Upper lobe of right lung (tissue), 1 donor: ENCODE data around the gene NRAS. TPM values are rescaled to one million over a fixed set of nuclear protein-coding genes. Genes with fewer than 3 reads are reported as not detected.

Source experiments
- ATAC-seq: fragments of 200-7000 bp; cut with Tn5 transposase; one replicate; pipeline ENCODE4 v1.9.1; 2020; ENCODE audit warnings: mild to moderate bottlenecking, moderate library complexity
- DNase-seq: peaks from one replicate; pipeline ENCODE4 v3.0.0-alpha.2; 2020
- H3K27ac ChIP-seq: fragments of 200-600 bp; one replicate; pipeline ENCODE4 v1.8.0; 2022
- H3K27me3 ChIP-seq: fragments of 200-600 bp; one replicate; pipeline ENCODE4 v1.8.0; 2022; ENCODE audit warnings: mild to moderate bottlenecking
- H3K36me3 ChIP-seq: fragments of 200-600 bp; one replicate; pipeline ENCODE4 v1.8.0; 2022
- H3K4me1 ChIP-seq: fragments of 200-600 bp; one replicate; pipeline ENCODE4 v1.8.0; 2022
- H3K4me3 ChIP-seq: fragments of 200-600 bp; one replicate; pipeline ENCODE4 v1.8.0; 2022; ENCODE audit warnings: mild to moderate bottlenecking
- H3K9me3 ChIP-seq: fragments of 200-600 bp; one replicate; pipeline ENCODE4 v1.8.0; 2022
- CTCF ChIP-seq: fragments of 200-600 bp; IDR thresholded peaks from one replicate; pipeline ENCODE4 v1.8.0; 2022; ENCODE audit warnings: antibody characterized with exemption
- intact Hi-C: fragments of 100-400 bp; cut with DNase I; formaldehyde crosslinking; loops from one replicate; pipeline ENCODE4 v1.11.0; 2022
- total RNA-seq: library from RNA; stranded (reverse); fragmentation: NEBNext Ultra II Directional; extraction: Animal tissue kit (Norgen Biotek cat#: 25700); gene quantifications from one replicate; pipeline ENCODE4 v1.2.1, GENCODE V29; 2021
- donor health status: DM: no; HTN: yes; CAD: no; lungs with severe emphysema.

The NRAS gene
- total RNA-seq, 1 donor from 2014 or later: 26.5 TPM

- intact Hi-C loops: no loop called here
- H3K4me1 ChIP-seq: peaks cover 8% of the 10 kb centered on the region
- H3K27me3 ChIP-seq: no peaks in the 10 kb centered on the region
- no peak overlapping the region for H3K27ac ChIP-seq
- no peaks in the 10 kb centered on the region for H3K36me3 ChIP-seq
- no peak overlapping the region for H3K4me3 ChIP-seq
- no peak for DNase-seq
- TF ChIP-seq CTCF: no peak
- no peak for ATAC-seq
- H3K9me3 ChIP-seq: no peaks in the 10 kb centered on the region
These were observed 49.6 kb downstream of the NRAS start for GRCh38 chr1:114666954-114667353.

GRCh38 chr1:114660238-114660637 lies 56.3 kb downstream of the NRAS start:
- no peaks in the 10 kb centered on the region for H3K9me3 ChIP-seq
- H3K36me3 ChIP-seq: no peaks in the 10 kb centered on the region
- no peak for TF ChIP-seq CTCF
- H3K27ac ChIP-seq: no peak overlapping the region
- H3K27me3 ChIP-seq: no peaks in the 10 kb centered on the region
- H3K4me1 ChIP-seq: no peaks in the 10 kb centered on the region
- H3K4me3 ChIP-seq: no peak overlapping the region
- no peak for ATAC-seq
- no peak for DNase-seq
- intact Hi-C loops: no loop called here

Other genes starting within 250 kb of the NRAS start
- gene TRIM33, start 205.6 kb downstream of the NRAS start, total RNA-seq: 37.3 TPM
- 26.0 TPM for gene BCAS2, start 135.2 kb downstream of the NRAS start, total RNA-seq
- gene DENND2C, start 46.7 kb downstream of the NRAS start, total RNA-seq: 2.3 TPM
- not detected for gene AMPD1, start 21.2 kb downstream of the NRAS start, total RNA-seq
- gene CSDE1, start 41.2 kb upstream of the NRAS start, total RNA-seq: 551 TPM
- 31.2 TPM for gene SIKE1, start 63.9 kb upstream of the NRAS start, total RNA-seq
- not detected for gene SYCP1, start 138.1 kb upstream of the NRAS start, total RNA-seq